Testis (tissue), 2 donors: Measurements from ENCODE around the gene ATP2B2.

Source experiments
- POLR2A ChIP-seq: fragments of 450-650 bp; IDR thresholded peaks from one replicate; pipeline ENCODE4 v1.6.1; 2017; ENCODE audit warnings: antibody characterized with exemption, mild to moderate bottlenecking, moderate library complexity
- TF ChIP-seq, protein P1 (sequence below), 3 experiments: fragments of 450-650 bp in 2 of 3; fragments of 200-600 bp in 1 of 3; sonication (generic) in 1 of 3; IDR thresholded peaks; one replicate each; pipeline ENCODE4 v1.5.1; 2016 to 2019; ENCODE audit warnings: antibody characterized with exemption in 3 of 3, mild to moderate bottlenecking in 2 of 3, moderate library complexity in 1 of 3

DNA sequence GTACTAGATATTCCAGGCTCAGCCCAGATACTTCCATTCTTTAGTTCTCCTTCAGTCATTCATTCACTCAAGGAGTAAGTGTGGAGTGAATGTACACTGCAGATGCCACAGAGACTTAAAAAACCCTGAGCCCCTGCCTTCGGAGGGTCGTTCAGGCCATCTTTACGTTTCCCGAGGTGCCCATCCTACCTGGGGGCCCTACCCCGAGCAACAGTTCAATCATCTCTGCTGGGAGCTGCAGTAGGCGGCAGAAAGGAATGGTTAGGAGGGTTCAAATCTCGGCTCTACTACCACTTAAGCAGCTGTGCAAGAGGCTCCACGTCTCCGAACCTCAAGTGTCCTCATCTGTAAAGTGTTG, 185.1 kb downstream of the ATP2B2 start:
- TF ChIP-seq, protein P1, sequence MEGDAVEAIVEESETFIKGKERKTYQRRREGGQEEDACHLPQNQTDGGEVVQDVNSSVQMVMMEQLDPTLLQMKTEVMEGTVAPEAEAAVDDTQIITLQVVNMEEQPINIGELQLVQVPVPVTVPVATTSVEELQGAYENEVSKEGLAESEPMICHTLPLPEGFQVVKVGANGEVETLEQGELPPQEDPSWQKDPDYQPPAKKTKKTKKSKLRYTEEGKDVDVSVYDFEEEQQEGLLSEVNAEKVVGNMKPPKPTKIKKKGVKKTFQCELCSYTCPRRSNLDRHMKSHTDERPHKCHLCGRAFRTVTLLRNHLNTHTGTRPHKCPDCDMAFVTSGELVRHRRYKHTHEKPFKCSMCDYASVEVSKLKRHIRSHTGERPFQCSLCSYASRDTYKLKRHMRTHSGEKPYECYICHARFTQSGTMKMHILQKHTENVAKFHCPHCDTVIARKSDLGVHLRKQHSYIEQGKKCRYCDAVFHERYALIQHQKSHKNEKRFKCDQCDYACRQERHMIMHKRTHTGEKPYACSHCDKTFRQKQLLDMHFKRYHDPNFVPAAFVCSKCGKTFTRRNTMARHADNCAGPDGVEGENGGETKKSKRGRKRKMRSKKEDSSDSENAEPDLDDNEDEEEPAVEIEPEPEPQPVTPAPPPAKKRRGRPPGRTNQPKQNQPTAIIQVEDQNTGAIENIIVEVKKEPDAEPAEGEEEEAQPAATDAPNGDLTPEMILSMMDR (IDR thresholded peaks at IDR 0.05), result no peak
- no peak for TF ChIP-seq POLR2A
